Amygdala (tissue), 56 donors: ENCODE data around the gene FAM81A.
"Not testable (repeated sequence)": the region's sequence is repeated elsewhere in the genome, so short reads cannot be mapped to it uniquely, and the experiment has no call there.

Experiments
- DNase-seq, 56 donors: peaks; one replicate each; lab custom pipeline; 2025; lab: John Stamatoyannopoulos, UW

The FAM81A gene

GRCh38 chr15:59420986-59421618, 16.9 kb upstream of the FAM81A start:
- no peak for DNase-seq

GRCh38 chr15:59424616-59425015, 13.4 kb upstream of the FAM81A start:
- DNase-seq, result no peak

GRCh38 chr15:59428898-59429297, 9.1 kb upstream of the FAM81A start:
- DNase-seq, result not testable (repeated sequence)

- no peak for DNase-seq
Measured at GRCh38 chr15:59432389-59432788, 5.6 kb upstream of the FAM81A start.

- DNase-seq, result no peak
Measured at GRCh38 chr15:59434481-59434880, 3.5 kb upstream of the FAM81A start.

GRCh38 chr15:59436774-59437141, 1.2 kb upstream of the FAM81A start:
- peak in 2 of 56 donors; percentile 18 to 47 for DNase-seq

- DNase-seq, result peak in 8 of 56 donors; percentile 9 to 48 (median 34)
Measured at GRCh38 chr15:59437142-59437816, 707 bp upstream of the FAM81A start.

- DNase-seq, result peak in 17 of 56 donors; percentile 2 to 34 (median 14)
Measured at GRCh38 chr15:59438625-59439290, 772 bp downstream of the FAM81A start.

GRCh38 chr15:59439576-59439975, 1.6 kb downstream of the FAM81A start:
- DNase-seq, result no peak

GRCh38 chr15:59443341-59444072, 5.5 kb downstream of the FAM81A start:
- peak in 1 of 56 donors; percentile 3 for DNase-seq

GRCh38 chr15:59444081-59444835, 6.3 kb downstream of the FAM81A start:
- DNase-seq, result no peak

GRCh38 chr15:59444980-59445545, 7.1 kb downstream of the FAM81A start:
- no peak for DNase-seq

GRCh38 chr15:59446232-59446957, 8.4 kb downstream of the FAM81A start:
- DNase-seq, result no peak

- no peak for DNase-seq
Measured at GRCh38 chr15:59447367-59447766, 9.4 kb downstream of the FAM81A start.

GRCh38 chr15:59448871-59449270, 10.9 kb downstream of the FAM81A start:
- DNase-seq, result no peak

- DNase-seq, result no peak
Measured at GRCh38 chr15:59453474-59454215, 15.7 kb downstream of the FAM81A start.

- DNase-seq, result no peak
Measured at GRCh38 chr15:59456114-59456513, 18.1 kb downstream of the FAM81A start.

- no peak for DNase-seq
Measured at GRCh38 chr15:59457103-59457502, 19.1 kb downstream of the FAM81A start.

- DNase-seq, result no peak
Measured at GRCh38 chr15:59461521-59461920, 23.5 kb downstream of the FAM81A start.
